ENCODE results near the gene MBNL1. TPM values are rescaled to one million over a fixed set of nuclear protein-coding genes. Genes with fewer than 3 reads are reported as not detected.
"Not testable (repeated sequence)": the region's sequence is repeated elsewhere in the genome, so short reads cannot be mapped to it uniquely, and the experiment has no call there.

MBNL1 gene
- total RNA-seq, 4 donors from 2014 or later = 353 to 653 (median 495) TPM

GRCh38 chr3:152331998-152332397, 63.3 kb downstream of the MBNL1 start:
- TF ChIP-seq EP300 (IDR thresholded peaks at IDR 0.05) (no peak), CTCF (IDR thresholded peaks at IDR 0.05) (no peak), POLR2A (IDR thresholded peaks at IDR 0.05) (no peak)
- no peak overlapping the region for H3K4me3 ChIP-seq
- no peak for DNase-seq (ENCODE audit: low spot score in 2 of 2)
- peaks cover 0 to 7% (median 0%) of the 10 kb centered on the region in 3 donors for H3K36me3 ChIP-seq
- no peaks in the 10 kb centered on the region for H3K9me3 ChIP-seq
- no peaks in the 10 kb centered on the region for H3K27me3 ChIP-seq
- H3K27ac ChIP-seq = peak overlapping the region in 2 of 4 donors; percentile 67 to 75
- H3K4me1 ChIP-seq = peaks cover 4 to 69% (median 25%) of the 10 kb centered on the region in 4 donors
- 44 to 54% methylated on average over 1 of the region's 1 CpG for WGBS, 2 donors

GRCh38 chr3:152333928-152334327, 65.2 kb downstream of the MBNL1 start:
- Histone ChIP-seq H3K4me3 (no peak overlapping the region), H3K27me3 (no peaks in the 10 kb centered on the region), H3K36me3 (peaks cover 0 to 9% (median 0%) of the 10 kb centered on the region in 3 donors), H3K4me1 (peaks cover 4 to 60% (median 21%) of the 10 kb centered on the region in 4 donors), H3K9me3 (no peaks in the 10 kb centered on the region), H3K27ac (no peak overlapping the region)
- DNase-seq (ENCODE audit: low spot score in 2 of 2) = no peak
- 70 to 80% methylated on average over 1 of the region's 1 CpG for WGBS, 2 donors
- no peak for TF ChIP-seq POLR2A (IDR thresholded peaks at IDR 0.05)
- TF ChIP-seq CTCF (IDR thresholded peaks at IDR 0.05) = no peak
- TF ChIP-seq EP300 (IDR thresholded peaks at IDR 0.05) = no peak

GRCh38 chr3:152334761-152335160, 66.0 kb downstream of the MBNL1 start:
- no peak for DNase-seq (ENCODE audit: low spot score in 2 of 2)
- no peaks in the 10 kb centered on the region for H3K27me3 ChIP-seq
- no peaks in the 10 kb centered on the region for H3K9me3 ChIP-seq
- H3K4me3 ChIP-seq = no peak overlapping the region
- whole genome bisulfite sequencing, 2 donors = 83% methylated on average over 3 of the region's 3 CpGs
- H3K4me1 ChIP-seq = peaks cover 4 to 63% (median 17%) of the 10 kb centered on the region in 4 donors
- no peak overlapping the region for H3K27ac ChIP-seq
- H3K36me3 ChIP-seq = peaks cover 0 to 9% (median 0%) of the 10 kb centered on the region in 3 donors
- TF ChIP-seq POLR2A (IDR thresholded peaks at IDR 0.05) = no peak

GRCh38 chr3:152335273-152335672, 66.5 kb downstream of the MBNL1 start:
- TF ChIP-seq CTCF (IDR thresholded peaks at IDR 0.05) (no peak), POLR2A (IDR thresholded peaks at IDR 0.05) (no peak), EP300 (IDR thresholded peaks at IDR 0.05) (no peak)
- H3K36me3 ChIP-seq = peaks cover 0 to 9% (median 0%) of the 10 kb centered on the region in 3 donors

GRCh38 chr3:152337337-152337736, 68.6 kb downstream of the MBNL1 start:
- not testable (repeated sequence) for H3K4me3 ChIP-seq; H3K27me3 ChIP-seq; H3K27ac ChIP-seq; H3K9me3 ChIP-seq; DNase-seq (ENCODE audit: low spot score in 2 of 2)
- Histone ChIP-seq H3K4me1 (peaks cover 0 to 51% (median 11%) of the 10 kb centered on the region in 4 donors), H3K36me3 (peaks cover 0 to 13% (median 0%) of the 10 kb centered on the region in 3 donors)
- WGBS, 2 donors = 89 to 96% methylated on average over 6 of the region's 6 CpGs

More at GRCh38 chr3:152335273-152335672, 66.5 kb downstream of the MBNL1 start:
- Histone ChIP-seq H3K27me3 (no peaks in the 10 kb centered on the region), H3K4me1 (peaks cover 4 to 63% (median 16%) of the 10 kb centered on the region in 4 donors), H3K27ac (no peak overlapping the region), H3K4me3 (no peak overlapping the region), H3K9me3 (no peaks in the 10 kb centered on the region)
- DNase-seq (ENCODE audit: low spot score in 2 of 2) = no peak
- 98 to 100% methylated on average over 2 of the region's 2 CpGs for WGBS, 2 donors

GRCh38 chr3:152338159-152338720, 69.5 kb downstream of the MBNL1 start:
- DNase-seq (ENCODE audit: low spot score in 2 of 2) = no peak
- peaks cover 0 to 45% (median 7%) of the 10 kb centered on the region in 4 donors for H3K4me1 ChIP-seq
- no peak overlapping the region for H3K27ac ChIP-seq
- no peak for TF ChIP-seq POLR2A (IDR thresholded peaks at IDR 0.05)
- no peak for TF ChIP-seq CTCF (IDR thresholded peaks at IDR 0.05)
- no peak for TF ChIP-seq EP300 (IDR thresholded peaks at IDR 0.05)
- H3K27me3 ChIP-seq = no peaks in the 10 kb centered on the region
- peaks cover 0 to 18% (median 0%) of the 10 kb centered on the region in 3 donors for H3K36me3 ChIP-seq
- H3K9me3 ChIP-seq = no peaks in the 10 kb centered on the region
- WGBS, 2 donors = 98% methylated on average over 5 of the region's 5 CpGs
- H3K4me3 ChIP-seq = no peak overlapping the region

All from tibial nerve (tissue), 4 donors.